Activated naive CD4-positive, alpha-beta T cell treated with anti-CD3 and anti-CD28 coated beads, Interleukin-2, amount 10 ng/mL, durations not matched to agents 7 days and 5 days (primary cell): ENCODE results near the gene KCND3.

Experiments
- CTCF ChIA-PET: fragments of 350-600 bp; sonication (Branson Sonifier 250); formaldehyde crosslinking; loops from one replicate; lab custom pipeline; 2021; ENCODE audit warnings: antibody characterized with exemption; lab: Charles Lee
- DNase-seq: peaks from one replicate; pipeline ENCODE4 v3.0.0-alpha.2; 2020
- H3K27ac Mint-ChIP-seq: one replicate; pipeline ENCODE4 v1.8.0; 2021; ENCODE audit warnings: mild to moderate bottlenecking, moderate library complexity, mixed read lengths
- H3K27me3 Mint-ChIP-seq: one replicate; pipeline ENCODE4 v1.8.0; 2021; ENCODE audit warnings: mild to moderate bottlenecking, mixed read lengths
- H3K36me3 Mint-ChIP-seq: one replicate; pipeline ENCODE4 v1.8.0; 2021; ENCODE audit warnings: mixed read lengths
- H3K4me1 Mint-ChIP-seq: one replicate; pipeline ENCODE4 v1.8.0; 2021; ENCODE audit warnings: mixed read lengths
- H3K4me3 Mint-ChIP-seq: one replicate; pipeline ENCODE4 v1.8.0; 2021; ENCODE audit warnings: mild to moderate bottlenecking, moderate library complexity, mixed read lengths
- H3K9me3 Mint-ChIP-seq: one replicate; pipeline ENCODE4 v1.8.0; 2021; ENCODE audit warnings: mixed read lengths

Gene KCND3

DNA sequence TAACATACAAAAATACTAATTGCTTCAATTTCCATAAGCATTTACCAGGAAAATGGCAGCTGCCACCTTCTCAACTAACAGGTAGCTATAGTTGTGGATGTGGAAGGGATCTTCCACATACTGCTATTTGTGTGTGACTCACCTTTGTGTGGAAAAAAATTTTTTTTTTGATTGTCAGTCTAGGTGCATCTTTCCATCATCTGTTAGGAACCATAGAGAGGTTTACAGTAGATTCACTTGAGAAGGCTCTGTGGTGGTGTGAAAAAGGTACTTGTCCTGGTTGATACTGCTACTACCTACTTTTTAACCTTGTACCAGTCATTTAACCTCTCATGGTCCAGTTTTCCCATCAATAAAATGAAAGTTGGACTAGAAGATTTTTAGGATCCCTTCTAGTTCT is 220.8 kb downstream of the KCND3 start:
- H3K4me1 Mint-ChIP-seq = peaks cover 5% of the 10 kb centered on the region
- H3K27ac Mint-ChIP-seq = no peak overlapping the region
- CTCF ChIA-PET = interaction anchor here (0.6 to 4.1 kb wide), 15 partner anchors 8 to 1346 kb away, joined by 3 to 31 read pairs (median 6); partner anchors contain the start of gene WDR77
- DNase-seq = no peak
- H3K4me3 Mint-ChIP-seq = no peak overlapping the region
- H3K27me3 Mint-ChIP-seq = no peaks in the 10 kb centered on the region
- H3K36me3 Mint-ChIP-seq = peaks cover 29% of the 10 kb centered on the region
- no peaks in the 10 kb centered on the region for H3K9me3 Mint-ChIP-seq

GRCh38 chr1:111768023-111768422 is 221.4 kb downstream of the KCND3 start:
- Mint-ChIP-seq H3K4me3 (no peak overlapping the region), H3K4me1 (peaks cover 5% of the 10 kb centered on the region), H3K27ac (no peak overlapping the region), H3K27me3 (no peaks in the 10 kb centered on the region), H3K9me3 (no peaks in the 10 kb centered on the region), H3K36me3 (peaks cover 33% of the 10 kb centered on the region)
- no peak for DNase-seq
- CTCF ChIA-PET = interaction anchor here (0.7 to 4.9 kb wide), 13 partner anchors 11 to 596 kb away, joined by 3 to 31 read pairs (median 4); no protein-coding TSS in a partner anchor

DNA sequence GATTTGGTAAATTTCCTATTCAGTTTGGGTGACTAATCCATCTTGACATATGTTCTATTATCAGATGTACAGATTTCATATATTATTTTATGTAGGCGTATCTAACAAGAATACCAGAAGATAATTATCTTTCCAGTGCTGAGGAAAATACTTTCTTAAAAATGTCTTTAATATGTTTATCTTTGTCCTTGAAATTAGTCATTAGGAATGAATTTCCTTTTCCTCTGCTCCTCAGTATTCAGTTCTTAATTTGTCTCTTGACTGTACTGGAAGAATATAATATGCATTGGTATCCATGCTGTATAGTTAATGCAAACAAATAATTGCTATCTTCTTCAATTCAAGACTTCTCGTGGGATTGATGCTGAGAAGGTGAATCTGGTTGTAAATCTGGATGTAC is 227.1 kb downstream of the KCND3 start:
- no peak overlapping the region for H3K27ac Mint-ChIP-seq
- H3K9me3 Mint-ChIP-seq = no peaks in the 10 kb centered on the region
- H3K36me3 Mint-ChIP-seq = peaks cover 58% of the 10 kb centered on the region
- peaks cover 21% of the 10 kb centered on the region for H3K4me1 Mint-ChIP-seq
- CTCF ChIA-PET = interaction anchor here (1.3 to 2.2 kb wide), 2 partner anchors 46 to 281 kb away, joined by 3 to 5 read pairs; no protein-coding TSS in a partner anchor
- H3K4me3 Mint-ChIP-seq = no peak overlapping the region
- H3K27me3 Mint-ChIP-seq = no peaks in the 10 kb centered on the region
- no peak for DNase-seq

DNA sequence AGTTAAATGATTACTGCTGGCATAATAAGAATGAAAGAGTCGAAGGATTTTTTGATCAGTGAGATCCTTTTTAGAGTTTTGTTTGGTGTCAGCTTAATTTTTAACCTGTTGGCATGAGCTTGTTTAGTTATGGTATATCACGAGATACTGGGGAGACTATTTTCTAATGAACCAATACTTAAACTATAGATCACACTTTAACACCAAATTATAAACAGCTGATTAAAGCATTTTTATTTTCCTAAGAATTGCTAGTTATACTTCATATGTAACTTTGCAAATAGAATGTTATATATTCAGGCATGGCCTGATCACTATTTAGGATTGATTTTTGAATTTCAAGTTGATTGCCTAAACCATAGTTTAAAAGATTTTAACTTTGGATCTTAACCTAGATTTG is 227.8 kb downstream of the KCND3 start:
- no peak overlapping the region for H3K4me3 Mint-ChIP-seq
- no peaks in the 10 kb centered on the region for H3K27me3 Mint-ChIP-seq
- peaks cover 28% of the 10 kb centered on the region for H3K4me1 Mint-ChIP-seq
- H3K27ac Mint-ChIP-seq = no peak overlapping the region
- DNase-seq = no peak
- CTCF ChIA-PET = interaction anchor here (1.3 kb wide), 1 partner anchor 46 kb away, joined by 3 read pairs; no protein-coding TSS in a partner anchor
- peaks cover 57% of the 10 kb centered on the region for H3K36me3 Mint-ChIP-seq
- H3K9me3 Mint-ChIP-seq = no peaks in the 10 kb centered on the region

- H3K4me3 Mint-ChIP-seq = no peak overlapping the region
Observed at GRCh38 chr1:111758373-111758772, 231.1 kb downstream of the KCND3 start.

GRCh38 chr1:111756124-111756513 is 233.3 kb downstream of the KCND3 start:
- Mint-ChIP-seq H3K36me3 (peaks cover 24% of the 10 kb centered on the region), H3K4me3 (peak overlapping the region; percentile 88), H3K9me3 (no peaks in the 10 kb centered on the region), H3K4me1 (peaks cover 56% of the 10 kb centered on the region), H3K27ac (peak overlapping the region; percentile 96), H3K27me3 (peaks cover 6% of the 10 kb centered on the region)
- no peak for DNase-seq
- CTCF ChIA-PET = interaction anchor here (0.7 to 2.0 kb wide), 5 partner anchors 13 to 356 kb away, joined by 3 to 8 read pairs (median 6); no protein-coding TSS in a partner anchor

More at GRCh38 chr1:111758373-111758772, 231.1 kb downstream of the KCND3 start:
- Mint-ChIP-seq H3K9me3 (no peaks in the 10 kb centered on the region), H3K4me1 (peaks cover 45% of the 10 kb centered on the region), H3K27me3 (no peaks in the 10 kb centered on the region), H3K27ac (no peak overlapping the region), H3K36me3 (peaks cover 38% of the 10 kb centered on the region)
- no peak for DNase-seq
- CTCF ChIA-PET = no interaction called here

DNA sequence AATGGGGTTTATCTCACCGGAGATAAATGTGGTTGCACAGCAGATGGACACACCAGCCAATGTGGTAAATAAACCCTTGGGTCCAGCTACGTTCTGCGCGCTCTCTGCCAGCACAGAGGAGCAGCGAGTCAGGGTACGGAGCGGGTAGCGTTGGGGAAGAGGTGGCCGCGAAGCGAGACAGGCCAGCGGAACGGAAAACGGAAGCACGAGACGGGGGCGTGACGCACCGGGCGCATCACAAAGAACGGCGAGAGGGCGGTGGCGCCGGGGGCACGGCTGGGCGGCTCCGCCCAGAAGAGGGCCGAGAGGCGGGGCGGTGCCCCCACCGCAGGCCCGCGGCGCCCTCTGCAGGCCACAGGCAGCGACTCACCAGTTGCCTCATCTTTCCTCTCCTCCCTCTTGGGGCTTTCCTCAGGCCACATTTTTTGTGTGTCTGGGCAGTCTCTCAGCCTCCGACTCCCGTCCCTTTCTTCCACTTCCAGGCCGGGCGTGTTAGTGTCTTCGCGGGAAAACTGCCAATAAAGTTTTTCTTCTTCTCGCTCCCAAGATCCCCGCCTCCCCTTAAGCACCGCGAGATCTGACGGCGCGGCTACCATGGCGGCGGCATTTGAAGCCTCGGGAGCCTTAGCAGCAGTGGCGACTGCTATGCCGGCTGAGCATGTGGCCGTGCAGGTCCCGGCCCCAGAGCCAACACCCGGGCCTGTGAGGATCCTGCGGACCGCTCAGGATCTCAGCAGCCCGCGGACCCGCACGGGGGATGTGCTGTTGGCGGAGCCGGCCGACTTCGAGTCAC is 233.9 kb downstream of the KCND3 start, which contains the start of gene DDX20:
Gene DDX20, plus strand, starts transcription at position 571 of the 793 bp plus-strand sequence. Its CDS starts 24 bp downstream, at position 595.
- DNase-seq = peak; percentile 94
- Mint-ChIP-seq H3K4me1 (peaks cover 56% of the 10 kb centered on the region), H3K27me3 (peaks cover 10% of the 10 kb centered on the region), H3K4me3 (peak within 1 kb of the TSS; percentile 88), H3K9me3 (no peaks in the 10 kb centered on the region), H3K36me3 (peaks cover 19% of the 10 kb centered on the region), H3K27ac (peak within 1 kb of the TSS; percentile 96)
- CTCF ChIA-PET = interaction anchor here (0.6 to 2.0 kb wide), 8 partner anchors 22 to 305 kb away, joined by 3 to 24 read pairs (median 4); no protein-coding TSS in a partner anchor

GRCh38 chr1:111754984-111755330 is 234.5 kb downstream of the KCND3 start:
- Mint-ChIP-seq H3K36me3 (peaks cover 16% of the 10 kb centered on the region), H3K9me3 (no peaks in the 10 kb centered on the region), H3K4me3 (peak overlapping the region; percentile 88), H3K27ac (peak overlapping the region; percentile 96), H3K27me3 (peaks cover 13% of the 10 kb centered on the region), H3K4me1 (peaks cover 54% of the 10 kb centered on the region)
- DNase-seq = peak; percentile 55
- CTCF ChIA-PET = interaction anchor here (0.6 to 1.6 kb wide), 7 partner anchors 22 to 305 kb away, joined by 3 to 24 read pairs (median 4); no protein-coding TSS in a partner anchor

GRCh38 chr1:111751906-111752575 is 237.4 kb downstream of the KCND3 start:
- Mint-ChIP-seq H3K4me1 (peaks cover 39% of the 10 kb centered on the region), H3K4me3 (no peak overlapping the region), H3K27ac (no peak overlapping the region), H3K27me3 (peaks cover 22% of the 10 kb centered on the region), H3K36me3 (peaks cover 7% of the 10 kb centered on the region), H3K9me3 (no peaks in the 10 kb centered on the region)
- CTCF ChIA-PET = interaction anchor here (1.0 to 11.2 kb wide), 8 partner anchors 9 to 274 kb away, joined by 3 to 105 read pairs (median 7); partner anchors contain the start of gene INKA2
- DNase-seq = no peak

DNA sequence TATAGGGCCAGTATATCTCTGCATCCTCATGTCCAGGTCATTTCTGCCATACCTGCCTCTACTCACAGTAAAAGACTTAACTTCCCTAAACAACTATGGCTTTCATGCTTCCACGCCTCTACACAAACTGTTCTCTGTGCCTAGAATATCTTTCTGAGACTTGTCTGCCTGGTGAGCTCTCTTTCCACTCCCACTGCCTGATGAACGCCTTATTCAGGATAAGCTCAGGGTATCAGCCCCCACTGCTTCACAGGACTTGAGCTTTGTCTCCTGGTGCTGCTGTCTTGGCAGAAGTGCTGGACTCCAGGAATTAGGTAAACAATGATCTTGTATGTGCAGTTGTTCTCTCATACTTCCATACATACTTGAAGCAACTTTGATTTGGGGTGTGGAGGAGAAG is 238.6 kb downstream of the KCND3 start:
- DNase-seq = no peak
- Mint-ChIP-seq H3K9me3 (no peaks in the 10 kb centered on the region), H3K27me3 (peaks cover 22% of the 10 kb centered on the region), H3K27ac (no peak overlapping the region), H3K4me1 (peaks cover 31% of the 10 kb centered on the region), H3K36me3 (peaks cover 2% of the 10 kb centered on the region), H3K4me3 (no peak overlapping the region)
- CTCF ChIA-PET = interaction anchor here (1.0 to 11.2 kb wide), 7 partner anchors 8 to 269 kb away, joined by 3 to 105 read pairs (median 9); partner anchors contain the start of gene INKA2

GRCh38 chr1:111749628-111750027 is 239.8 kb downstream of the KCND3 start:
- Mint-ChIP-seq H3K9me3 (no peaks in the 10 kb centered on the region), H3K4me1 (peaks cover 22% of the 10 kb centered on the region), H3K4me3 (no peak overlapping the region), H3K27me3 (peaks cover 22% of the 10 kb centered on the region), H3K27ac (peak overlapping the region; percentile 6), H3K36me3 (no peaks in the 10 kb centered on the region)
- CTCF ChIA-PET = interaction anchor here (0.9 to 11.2 kb wide), 7 partner anchors 10 to 276 kb away, joined by 3 to 105 read pairs (median 4); partner anchors contain the start of genes C1orf162 and INKA2
- DNase-seq = no peak

- Mint-ChIP-seq H3K4me1 (peaks cover 13% of the 10 kb centered on the region), H3K27me3 (peaks cover 20% of the 10 kb centered on the region), H3K9me3 (no peaks in the 10 kb centered on the region), H3K4me3 (no peak overlapping the region), H3K36me3 (no peaks in the 10 kb centered on the region), H3K27ac (no peak overlapping the region)
- no peak for DNase-seq
- CTCF ChIA-PET = interaction anchor here (0.6 to 11.2 kb wide), 26 partner anchors 9 to 608 kb away, joined by 3 to 105 read pairs (median 4); partner anchors contain the start of genes CEPT1, DRAM2 and INKA2
Observed at GRCh38 chr1:111747947-111748346, 241.5 kb downstream of the KCND3 start.

GRCh38 chr1:111747282-111747734 is 242.2 kb downstream of the KCND3 start:
- H3K36me3 Mint-ChIP-seq = no peaks in the 10 kb centered on the region
- CTCF ChIA-PET = interaction anchor here (0.6 to 11.2 kb wide), 30 partner anchors 9 to 608 kb away, joined by 3 to 105 read pairs (median 4); partner anchors contain the start of genes CEPT1, DRAM2 and INKA2
- no peaks in the 10 kb centered on the region for H3K9me3 Mint-ChIP-seq
- peaks cover 17% of the 10 kb centered on the region for H3K27me3 Mint-ChIP-seq
- no peak overlapping the region for H3K4me3 Mint-ChIP-seq
- H3K27ac Mint-ChIP-seq = no peak overlapping the region
- peaks cover 10% of the 10 kb centered on the region for H3K4me1 Mint-ChIP-seq
- peak; percentile 83 for DNase-seq
